ENCODE results near the gene CD63.

DNA sequence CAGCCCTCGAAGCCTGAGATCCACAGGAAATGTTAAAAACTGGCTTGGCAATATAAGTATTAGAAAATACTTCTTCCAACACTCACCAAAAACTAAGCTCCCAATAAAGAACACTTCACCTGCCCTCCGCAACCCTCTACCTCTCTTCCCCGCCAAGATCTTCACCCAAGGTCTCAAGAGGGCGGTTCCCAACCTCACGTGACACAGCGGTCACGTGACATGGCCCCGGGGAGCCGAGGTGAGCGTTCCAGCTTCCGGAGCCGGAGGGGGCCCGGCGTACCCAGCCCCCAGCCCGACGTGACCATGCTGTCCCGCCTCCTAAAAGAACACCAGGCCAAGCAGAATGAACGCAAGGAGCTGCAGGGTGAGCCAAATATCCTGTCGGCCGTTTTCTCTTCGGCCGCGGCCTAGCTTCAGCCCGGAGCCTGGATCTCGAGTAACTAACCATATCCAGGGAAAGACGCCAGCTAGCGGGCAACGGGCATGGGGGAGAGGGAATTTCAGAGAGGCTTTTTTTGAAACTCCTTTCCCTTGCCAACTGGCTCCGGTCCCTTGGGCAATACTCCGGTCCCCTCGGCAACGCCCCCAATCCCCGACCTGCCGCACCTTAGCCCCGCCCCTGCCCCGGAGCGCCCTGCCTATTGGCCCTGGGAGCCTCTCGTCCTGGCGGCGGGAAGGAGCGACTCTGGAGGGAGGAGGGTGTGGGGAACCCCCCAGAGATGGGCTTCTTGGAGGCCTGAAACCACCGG is 12.8 kb downstream of the CD63 start, which contains the start of gene BLOC1S1:
- TF ChIP-seq, protein P1, sequence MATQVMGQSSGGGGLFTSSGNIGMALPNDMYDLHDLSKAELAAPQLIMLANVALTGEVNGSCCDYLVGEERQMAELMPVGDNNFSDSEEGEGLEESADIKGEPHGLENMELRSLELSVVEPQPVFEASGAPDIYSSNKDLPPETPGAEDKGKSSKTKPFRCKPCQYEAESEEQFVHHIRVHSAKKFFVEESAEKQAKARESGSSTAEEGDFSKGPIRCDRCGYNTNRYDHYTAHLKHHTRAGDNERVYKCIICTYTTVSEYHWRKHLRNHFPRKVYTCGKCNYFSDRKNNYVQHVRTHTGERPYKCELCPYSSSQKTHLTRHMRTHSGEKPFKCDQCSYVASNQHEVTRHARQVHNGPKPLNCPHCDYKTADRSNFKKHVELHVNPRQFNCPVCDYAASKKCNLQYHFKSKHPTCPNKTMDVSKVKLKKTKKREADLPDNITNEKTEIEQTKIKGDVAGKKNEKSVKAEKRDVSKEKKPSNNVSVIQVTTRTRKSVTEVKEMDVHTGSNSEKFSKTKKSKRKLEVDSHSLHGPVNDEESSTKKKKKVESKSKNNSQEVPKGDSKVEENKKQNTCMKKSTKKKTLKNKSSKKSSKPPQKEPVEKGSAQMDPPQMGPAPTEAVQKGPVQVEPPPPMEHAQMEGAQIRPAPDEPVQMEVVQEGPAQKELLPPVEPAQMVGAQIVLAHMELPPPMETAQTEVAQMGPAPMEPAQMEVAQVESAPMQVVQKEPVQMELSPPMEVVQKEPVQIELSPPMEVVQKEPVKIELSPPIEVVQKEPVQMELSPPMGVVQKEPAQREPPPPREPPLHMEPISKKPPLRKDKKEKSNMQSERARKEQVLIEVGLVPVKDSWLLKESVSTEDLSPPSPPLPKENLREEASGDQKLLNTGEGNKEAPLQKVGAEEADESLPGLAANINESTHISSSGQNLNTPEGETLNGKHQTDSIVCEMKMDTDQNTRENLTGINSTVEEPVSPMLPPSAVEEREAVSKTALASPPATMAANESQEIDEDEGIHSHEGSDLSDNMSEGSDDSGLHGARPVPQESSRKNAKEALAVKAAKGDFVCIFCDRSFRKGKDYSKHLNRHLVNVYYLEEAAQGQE (IDR thresholded peaks at IDR 0.05; ENCODE audit: borderline replicate concordance) = peak; percentile 78
- peak; percentile 89 for TF ChIP-seq POLR2AphosphoS5 (IDR thresholded peaks at IDR 0.05)
- TF ChIP-seq, protein P2, sequence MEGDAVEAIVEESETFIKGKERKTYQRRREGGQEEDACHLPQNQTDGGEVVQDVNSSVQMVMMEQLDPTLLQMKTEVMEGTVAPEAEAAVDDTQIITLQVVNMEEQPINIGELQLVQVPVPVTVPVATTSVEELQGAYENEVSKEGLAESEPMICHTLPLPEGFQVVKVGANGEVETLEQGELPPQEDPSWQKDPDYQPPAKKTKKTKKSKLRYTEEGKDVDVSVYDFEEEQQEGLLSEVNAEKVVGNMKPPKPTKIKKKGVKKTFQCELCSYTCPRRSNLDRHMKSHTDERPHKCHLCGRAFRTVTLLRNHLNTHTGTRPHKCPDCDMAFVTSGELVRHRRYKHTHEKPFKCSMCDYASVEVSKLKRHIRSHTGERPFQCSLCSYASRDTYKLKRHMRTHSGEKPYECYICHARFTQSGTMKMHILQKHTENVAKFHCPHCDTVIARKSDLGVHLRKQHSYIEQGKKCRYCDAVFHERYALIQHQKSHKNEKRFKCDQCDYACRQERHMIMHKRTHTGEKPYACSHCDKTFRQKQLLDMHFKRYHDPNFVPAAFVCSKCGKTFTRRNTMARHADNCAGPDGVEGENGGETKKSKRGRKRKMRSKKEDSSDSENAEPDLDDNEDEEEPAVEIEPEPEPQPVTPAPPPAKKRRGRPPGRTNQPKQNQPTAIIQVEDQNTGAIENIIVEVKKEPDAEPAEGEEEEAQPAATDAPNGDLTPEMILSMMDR (IDR thresholded peaks at IDR 0.05; ENCODE audit: poor library complexity, severe bottlenecking) = peak; percentile 21
- no peak for TF ChIP-seq EZH2 (IDR thresholded peaks at IDR 0.05; ENCODE audit: borderline replicate concordance, insufficient read depth, low read length, poor library complexity, severe bottlenecking)
- TF ChIP-seq MXI1 (conservative IDR thresholded peaks at IDR 0.05; ENCODE audit: poor library complexity, severe bottlenecking) = peak; percentile 89
- TF ChIP-seq EP300 (conservative IDR thresholded peaks at IDR 0.05; ENCODE audit: poor library complexity, severe bottlenecking) = peak; percentile 77
- no peak for TF ChIP-seq TAF1 (IDR thresholded peaks at IDR 0.05; ENCODE audit: low read depth)
- no peak for TF ChIP-seq SMC3 (conservative IDR thresholded peaks at IDR 0.05; ENCODE audit: poor library complexity)
- TF ChIP-seq RAD21 (conservative IDR thresholded peaks at IDR 0.05) = no peak
